ENCODE data around the gene TMED10. TPM values are rescaled to one million over a fixed set of nuclear protein-coding genes. Genes with fewer than 3 reads are reported as not detected.

Gene TMED10
- total RNA-seq (2014; rRNA removed; shearing (Covaris generic)), result 180 and 239 TPM in 2 replicates
- polyA plus RNA-seq (2015; cell fraction: cytosol; rRNA removed), result 189 and 251 TPM in 2 replicates
- 271 TPM in 2 replicates for polyA plus RNA-seq (2015; cell fraction: nucleus; rRNA removed)

DNA sequence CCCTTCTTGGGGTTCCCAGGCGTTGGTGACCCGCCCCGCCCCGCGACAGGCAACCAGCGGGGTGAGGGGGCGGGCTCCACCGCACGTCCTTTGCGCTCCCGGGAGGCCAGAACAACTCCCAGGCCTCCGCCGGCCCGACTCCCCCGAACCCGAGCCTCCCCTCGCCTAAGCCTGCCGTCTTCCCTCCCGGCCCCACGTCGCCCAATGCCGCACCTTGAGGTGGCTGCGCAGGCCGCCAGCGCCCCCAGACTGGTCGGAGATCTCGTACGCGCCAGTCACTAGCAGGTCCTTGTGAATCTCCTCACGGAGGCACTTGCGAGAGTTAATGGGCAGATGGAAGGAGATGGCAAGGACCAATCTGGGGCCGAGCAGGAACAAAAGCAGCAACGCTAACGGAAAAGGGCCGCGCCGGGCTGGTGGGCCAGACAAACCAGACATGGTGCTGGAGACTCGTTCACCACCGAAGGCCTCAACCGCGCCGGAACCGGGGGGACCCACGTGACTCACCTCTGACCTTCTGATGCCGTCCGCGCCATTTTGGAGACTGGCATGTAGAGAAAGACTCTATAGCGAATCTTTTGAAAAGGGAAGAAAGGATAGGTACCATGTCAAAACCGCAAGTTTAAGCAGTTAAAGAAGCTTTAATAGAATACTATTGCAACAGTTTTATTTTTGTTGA, at the start of gene TMED10:
Gene TMED10, minus strand, starts transcription at position 471 of the 679 bp plus-strand sequence. Its CDS starts 33 bp downstream, at position 438.
- DNase-seq (ENCODE audit: low read depth), result peak; percentile 60

- no peak for DNase-seq (ENCODE audit: low read depth)
Observed at GRCh38 chr14:75224561-75224960, 48.1 kb upstream of the TMED10 start.

GRCh38 chr14:75223664-75224154, 47.3 kb upstream of the TMED10 start:
- peak; percentile 63 for DNase-seq (ENCODE audit: low read depth)

- DNase-seq (ENCODE audit: low read depth), result peak; percentile 92
Observed at GRCh38 chr14:75222208-75222701, 45.8 kb upstream of the TMED10 start.

GRCh38 chr14:75221797-75222196, 45.4 kb upstream of the TMED10 start:
- DNase-seq (ENCODE audit: low read depth), result no peak

- DNase-seq (ENCODE audit: low read depth), result no peak
Observed at GRCh38 chr14:75220156-75220555, 43.7 kb upstream of the TMED10 start.

GRCh38 chr14:75217508-75218206, 41.2 kb upstream of the TMED10 start:
- DNase-seq (ENCODE audit: low read depth), result peak; percentile 43

GRCh38 chr14:75216427-75217006, 40.1 kb upstream of the TMED10 start:
- no peak for DNase-seq (ENCODE audit: low read depth)

DNA sequence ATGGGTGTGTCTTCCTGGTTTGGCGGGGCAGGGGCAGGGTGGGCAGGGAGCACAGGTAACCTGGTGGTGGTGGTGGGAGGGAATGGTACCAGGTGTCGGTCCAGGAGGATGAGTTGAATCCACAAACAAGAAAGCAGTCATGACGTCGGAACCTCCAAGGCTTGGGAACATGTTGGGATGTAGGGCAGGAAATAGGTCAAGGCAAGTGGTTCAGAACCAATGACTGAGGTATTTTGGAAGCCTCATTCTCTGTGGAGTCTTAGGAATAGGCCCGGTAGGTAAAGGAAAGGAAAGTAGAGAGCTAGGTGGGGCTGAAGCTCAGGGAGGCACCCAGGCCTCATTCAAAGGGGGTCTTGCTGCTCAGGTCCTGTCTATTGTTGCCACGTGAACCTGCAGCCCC, 39.1 kb upstream of the TMED10 start:
- DNase-seq (ENCODE audit: low read depth), result no peak

DNA sequence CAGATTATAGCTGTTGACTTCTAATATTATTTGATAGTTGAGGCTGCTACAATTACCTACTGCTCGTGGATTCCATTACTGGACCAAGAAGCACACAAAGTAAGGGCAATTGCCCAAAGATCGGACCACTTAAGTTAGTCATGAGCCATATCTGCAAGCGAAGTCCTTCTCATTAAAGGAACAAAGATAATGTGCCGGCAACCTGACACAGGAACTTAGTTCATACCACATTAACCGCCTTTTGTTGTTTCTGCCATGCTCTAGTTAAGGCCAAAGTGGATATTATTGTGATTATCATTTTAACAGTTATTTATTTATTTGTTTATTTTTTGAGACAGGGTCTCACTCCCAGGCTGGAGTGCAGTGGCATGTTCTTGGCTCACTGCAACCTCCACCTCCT, 38.1 kb upstream of the TMED10 start:
- DNase-seq (ENCODE audit: low read depth), result no peak

GRCh38 chr14:75213172-75213571, 36.8 kb upstream of the TMED10 start:
- DNase-seq (ENCODE audit: low read depth), result peak; percentile 77

GRCh38 chr14:75208843-75209242, 32.4 kb upstream of the TMED10 start:
- no peak for DNase-seq (ENCODE audit: low read depth)

DNA sequence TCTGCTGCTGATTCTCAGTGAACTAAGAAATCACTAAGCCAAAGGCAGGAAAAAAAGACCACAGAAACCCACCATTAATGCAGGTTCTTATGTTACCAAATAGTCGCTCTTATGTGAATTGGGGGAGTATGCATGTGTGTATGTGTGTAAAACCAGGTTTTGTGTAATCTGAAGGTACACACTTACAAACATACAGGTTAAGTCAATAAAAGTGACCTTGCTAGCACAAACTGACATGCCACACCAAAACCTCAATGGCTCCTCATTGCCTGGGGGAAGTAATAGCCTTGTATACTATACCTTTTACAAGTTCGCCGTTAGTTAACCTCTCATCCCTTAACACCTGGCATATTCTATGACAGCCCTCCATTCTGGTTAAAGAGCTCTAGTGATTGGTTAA, 29.8 kb upstream of the TMED10 start:
- DNase-seq (ENCODE audit: low read depth), result no peak

- DNase-seq (ENCODE audit: low read depth), result peak; percentile 88
Observed at GRCh38 chr14:75205591-75205990, 29.2 kb upstream of the TMED10 start.

DNA sequence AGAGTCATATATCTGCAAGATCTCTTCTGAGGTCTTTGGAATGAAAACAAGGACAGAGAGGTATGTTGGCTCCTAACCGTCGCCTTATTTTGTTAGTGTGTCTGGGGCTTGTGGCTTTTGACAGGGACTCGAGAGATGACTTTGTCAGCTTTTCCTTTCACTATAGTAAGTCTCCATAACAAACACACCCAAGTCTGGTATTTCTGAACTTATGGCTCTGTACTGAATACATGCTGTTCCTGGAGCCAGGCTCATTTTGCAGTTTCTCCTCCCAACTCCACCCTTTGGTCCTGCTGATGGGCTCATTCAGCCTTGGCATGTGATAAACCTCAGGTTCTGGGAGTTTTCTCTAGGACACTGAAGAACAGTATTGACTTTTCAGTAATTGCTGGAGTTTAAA, 27.7 kb upstream of the TMED10 start:
- no peak for DNase-seq (ENCODE audit: low read depth)

DNA sequence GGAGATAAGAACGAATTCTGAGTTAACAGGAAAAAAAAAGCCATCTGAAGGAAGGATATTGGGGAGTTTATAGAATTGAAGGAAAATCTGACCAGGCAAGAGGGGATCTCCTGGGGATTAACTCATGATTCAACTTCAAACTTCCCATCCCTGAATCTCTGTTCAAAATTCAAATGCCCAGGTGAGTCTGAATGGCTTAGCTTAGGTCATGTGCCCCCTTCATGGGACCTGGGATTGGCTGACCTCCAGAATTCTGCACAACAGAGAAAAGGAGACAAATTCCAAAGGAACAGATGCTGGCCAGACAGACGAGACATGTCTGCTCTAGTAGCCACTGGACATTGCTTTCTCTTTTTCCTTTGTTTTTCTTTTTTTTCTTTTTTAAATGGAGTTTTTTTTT, 26.2 kb upstream of the TMED10 start:
- DNase-seq (ENCODE audit: low read depth), result no peak

DNA sequence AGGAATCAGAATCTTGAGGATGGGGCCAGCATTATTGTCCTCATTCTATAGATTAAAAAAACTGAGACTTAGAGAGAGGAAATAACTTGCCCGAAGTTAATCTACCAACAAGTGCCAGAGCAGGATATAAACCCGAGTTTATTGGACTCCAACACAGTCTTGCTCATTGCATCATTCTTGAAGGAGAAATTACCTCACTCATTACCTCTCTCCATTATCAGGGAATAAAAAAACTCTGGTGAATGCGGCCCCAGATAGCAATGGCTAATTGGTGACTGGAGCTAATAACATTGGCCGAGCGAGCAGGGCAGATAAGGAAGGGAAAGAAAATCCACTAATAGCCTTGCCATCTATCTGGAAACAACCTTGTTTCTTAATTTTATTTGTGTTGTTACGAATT, 24.7 kb upstream of the TMED10 start:
- no peak for DNase-seq (ENCODE audit: low read depth)

DNA sequence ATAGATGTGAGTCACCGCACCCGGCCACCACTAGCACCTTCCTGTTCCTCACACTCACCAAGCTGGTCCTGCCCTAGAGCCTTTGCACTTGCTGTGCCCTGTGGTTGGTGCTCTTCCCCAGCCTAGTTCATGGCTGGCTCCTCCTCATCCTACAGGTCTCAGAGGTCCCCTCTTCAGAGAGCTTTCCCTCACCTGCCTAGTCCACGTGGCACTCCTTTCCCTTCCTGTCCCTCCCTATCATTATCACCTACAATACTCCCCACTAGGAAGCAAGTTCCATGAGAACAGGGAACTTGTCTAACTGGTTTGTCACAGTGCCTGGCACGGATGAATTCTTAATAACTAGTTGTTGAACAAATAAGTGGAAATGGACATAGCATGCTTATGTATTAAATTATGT, 24.0 kb upstream of the TMED10 start:
- no peak for DNase-seq (ENCODE audit: low read depth)

GRCh38 chr14:75198291-75198933, 22.0 kb upstream of the TMED10 start:
- DNase-seq (ENCODE audit: low read depth), result no peak

GRCh38 chr14:75197338-75197737, 20.9 kb upstream of the TMED10 start:
- no peak for DNase-seq (ENCODE audit: low read depth)

DNA sequence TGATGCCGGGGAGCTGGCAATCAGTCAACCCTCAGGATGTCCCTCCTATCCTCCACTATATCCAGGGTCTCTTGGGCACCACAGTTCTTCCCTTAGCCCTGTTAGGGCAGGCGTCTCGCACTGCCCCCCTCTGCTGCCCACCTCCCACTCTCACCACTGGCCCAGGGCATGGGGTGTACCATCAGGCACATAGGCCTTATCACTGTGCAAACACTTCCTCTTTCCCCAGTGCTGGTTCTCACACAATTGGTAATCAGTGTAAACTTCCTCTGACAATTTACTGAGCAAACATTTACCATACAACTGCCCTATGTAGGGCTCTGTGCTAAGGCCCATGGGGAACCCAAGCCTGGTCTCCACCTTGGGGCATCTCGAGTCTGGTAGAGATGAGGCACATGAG, 20.1 kb upstream of the TMED10 start:
- no peak for DNase-seq (ENCODE audit: low read depth)

GRCh38 chr14:75196064-75196463, 19.7 kb upstream of the TMED10 start:
- no peak for DNase-seq (ENCODE audit: low read depth)
